HepG2 (cell line): Measurements from ENCODE around the gene UCKL1. TPM values are rescaled to one million over a fixed set of nuclear protein-coding genes. Genes with fewer than 3 reads are reported as not detected.

ENCODE experiments used
- ARNTL ChIP-seq: sonication (generic); formaldehyde crosslinking; IDR thresholded peaks from 2 replicates; pipeline ENCODE4 v1.4.0; 2020; ENCODE audit warnings: mild to moderate bottlenecking, missing genetic modification reagents
- GABPB1 ChIP-seq: IDR thresholded peaks from 2 replicates; pipeline ENCODE4 v1.6.1; 2016; ENCODE audit warnings: mild to moderate bottlenecking, missing genetic modification reagents, moderate library complexity, missing compliant biosample characterization
- KLF9 ChIP-seq: IDR thresholded peaks from 2 replicates; pipeline ENCODE4 v1.6.1; 2016; ENCODE audit warnings: low read depth
- SKIL ChIP-seq: sonication (generic); formaldehyde crosslinking; IDR thresholded peaks from 2 replicates; pipeline ENCODE4 v1.8.0; 2022; ENCODE audit warnings: missing genetic modification reagents, mild to moderate bottlenecking, moderate library complexity, borderline replicate concordance
- ZBTB1 ChIP-seq: sonication (generic); formaldehyde crosslinking; IDR thresholded peaks from 2 replicates; pipeline ENCODE4 v1.4.0; 2020; ENCODE audit warnings: missing genetic modification reagents, borderline replicate concordance
- ZC3H4 ChIP-seq: sonication (generic); formaldehyde crosslinking; IDR thresholded peaks from 2 replicates; pipeline ENCODE4 v1.4.0; 2020; ENCODE audit warnings: missing genetic modification reagents, borderline replicate concordance
- ZIK1 ChIP-seq: sonication (generic); formaldehyde crosslinking; IDR thresholded peaks from 2 replicates; pipeline ENCODE4 v1.5.0; 2020; ENCODE audit warnings: mild to moderate bottlenecking, low read depth, missing genetic modification reagents, borderline replicate concordance
- ZNF264 ChIP-seq: sonication (generic); formaldehyde crosslinking; IDR thresholded peaks from 2 replicates; pipeline ENCODE4 v1.4.0; 2020; ENCODE audit warnings: missing genetic modification reagents
- ZNF337 ChIP-seq: sonication (generic); formaldehyde crosslinking; IDR thresholded peaks from 2 replicates; pipeline ENCODE4 v1.5.1; 2020; ENCODE audit warnings: missing genetic modification reagents, low read depth, mild to moderate bottlenecking, borderline replicate concordance
- ZNF550 ChIP-seq: sonication (generic); formaldehyde crosslinking; IDR thresholded peaks from 2 replicates; pipeline ENCODE4 v1.4.0; 2020; ENCODE audit warnings: mild to moderate bottlenecking, missing genetic modification reagents, borderline replicate concordance
- ZNF556 ChIP-seq: sonication (generic); formaldehyde crosslinking; IDR thresholded peaks from 2 replicates; pipeline ENCODE4 v1.4.0; 2020; ENCODE audit warnings: mild to moderate bottlenecking, missing genetic modification reagents, borderline replicate concordance
- ZNF567 ChIP-seq: sonication (generic); formaldehyde crosslinking; IDR thresholded peaks from 2 replicates; pipeline ENCODE4 v1.8.1; 2023; ENCODE audit warnings: mild to moderate bottlenecking, missing genetic modification reagents, borderline replicate concordance
- ZNF710 ChIP-seq: sonication (generic); formaldehyde crosslinking; IDR thresholded peaks from 2 replicates; pipeline ENCODE4 v1.5.0; 2020; ENCODE audit warnings: mild to moderate bottlenecking, missing genetic modification reagents, borderline replicate concordance
- ZNF747 ChIP-seq: sonication (generic); formaldehyde crosslinking; IDR thresholded peaks from 2 replicates; pipeline ENCODE4 v1.8.1; 2023; ENCODE audit warnings: missing genetic modification reagents, mild to moderate bottlenecking, borderline replicate concordance
- ZNF784 ChIP-seq: sonication (generic); formaldehyde crosslinking; IDR thresholded peaks from 2 replicates; pipeline ENCODE4 v1.5.1; 2020; ENCODE audit warnings: missing genetic modification reagents, mild to moderate bottlenecking, borderline replicate concordance
- polyA plus RNA-seq, 8 experiments: library from polyadenylated mRNA; depleted of rRNA in 3 of 8; stranded (reverse) in 7 of 8; unstranded in 1 of 8; fragments of >200 nt; fragmentation: Illumina TruSeq in 4 of 8; extraction: Trizol in 4 of 8; gene quantifications; 2 replicates each; pipeline versions ENCODE4 v1.2.1 to v1.2.3, GENCODE V29; 2011 to 2016; ENCODE audit warnings: low read depth in 4 of 8, missing spikeins in 1 of 8, mixed read lengths in 1 of 8; ENCODE audit not compliant: insufficient read depth in 1 of 8
- total RNA-seq, 5 experiments: library from RNA; depleted of rRNA; stranded (reverse); fragments of >200 nt; fragmentation: Illumina TruSeq; extraction: Trizol; gene quantifications; 2 replicates each; pipeline ENCODE4 v1.2.3, GENCODE V29; 2016; ENCODE audit warnings: low read depth in 1 of 5
- TF ChIP-seq, protein P1 (sequence below): IDR thresholded peaks from 2 replicates; pipeline ENCODE4 v1.6.1; 2016; ENCODE audit warnings: missing compliant biosample characterization, missing genetic modification reagents, borderline replicate concordance
- TF ChIP-seq, protein P2 (sequence below): sonication (generic); formaldehyde crosslinking; IDR thresholded peaks from 2 replicates; pipeline ENCODE4 v1.4.0; 2020; ENCODE audit warnings: missing genetic modification reagents; ENCODE audit errors: not compliant biosample characterization
- TF ChIP-seq, protein P3 (sequence below): sonication (generic); formaldehyde crosslinking; IDR thresholded peaks from 2 replicates; pipeline ENCODE4 v1.4.0; 2020; ENCODE audit warnings: mild to moderate bottlenecking, missing genetic modification reagents

The UCKL1 gene
- total and polyA plus RNA-seq, 2 of the 13 experiments (the other 11 are each of a cell fraction or from before 2014, with no cell fraction given) = 50.2 to 126 TPM

DNA sequence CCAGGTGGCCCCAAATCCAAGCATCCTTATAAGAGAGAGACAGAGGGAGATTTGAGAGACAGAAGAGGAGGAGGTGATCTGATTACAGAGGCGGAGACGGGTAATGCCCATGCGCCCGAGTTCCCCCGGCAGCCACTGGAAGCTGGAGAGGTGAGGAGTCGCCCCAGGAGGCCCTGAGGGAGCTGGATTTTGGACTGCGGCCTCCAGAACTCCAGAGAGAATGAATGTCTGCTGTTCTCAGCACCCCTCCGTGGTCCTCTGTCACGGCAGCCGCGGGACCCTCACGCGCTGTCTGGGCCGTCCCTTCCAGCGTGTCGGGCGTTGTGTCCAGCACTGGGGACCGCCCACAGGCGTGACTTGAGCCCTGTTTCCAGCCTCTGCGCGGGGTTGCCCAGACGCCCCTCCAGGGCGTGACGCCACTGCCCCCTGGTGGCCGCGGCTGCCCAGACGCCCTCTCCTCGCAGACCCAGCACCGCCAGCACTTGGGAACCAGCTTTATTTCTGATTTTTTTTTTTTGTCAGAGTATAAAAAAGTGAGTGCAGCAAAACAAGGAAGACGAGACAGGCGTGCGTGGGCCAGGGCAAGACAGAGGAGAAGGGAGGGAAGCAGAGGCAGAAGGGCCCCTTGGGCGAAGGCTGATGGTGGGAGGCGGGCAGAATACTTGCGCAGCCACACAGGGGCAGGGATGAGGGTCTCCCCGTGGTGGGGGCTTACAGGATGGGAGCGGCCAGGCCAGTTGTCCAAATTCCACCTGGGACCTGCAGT is 17.6 kb upstream of the UCKL1 start (continued):
- TF ChIP-seq SKIL = 0 out of 2 replicates have a peak, but pooled peaks have one; percentile 28
- no peak for TF ChIP-seq ZNF337 (CRISPR knock-in tag)
- peak; percentile 86; the same call in 1 of the 2 replicates for TF ChIP-seq ZIK1
- TF ChIP-seq ZNF784 (CRISPR knock-in tag) = no peak; the same call in 1 of the 2 replicates
- no peak for TF ChIP-seq ZBTB1
- TF ChIP-seq, protein P1, sequence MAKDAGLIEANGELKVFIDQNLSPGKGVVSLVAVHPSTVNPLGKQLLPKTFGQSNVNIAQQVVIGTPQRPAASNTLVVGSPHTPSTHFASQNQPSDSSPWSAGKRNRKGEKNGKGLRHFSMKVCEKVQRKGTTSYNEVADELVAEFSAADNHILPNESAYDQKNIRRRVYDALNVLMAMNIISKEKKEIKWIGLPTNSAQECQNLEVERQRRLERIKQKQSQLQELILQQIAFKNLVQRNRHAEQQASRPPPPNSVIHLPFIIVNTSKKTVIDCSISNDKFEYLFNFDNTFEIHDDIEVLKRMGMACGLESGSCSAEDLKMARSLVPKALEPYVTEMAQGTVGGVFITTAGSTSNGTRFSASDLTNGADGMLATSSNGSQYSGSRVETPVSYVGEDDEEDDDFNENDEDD = peak; percentile 60; the same call in 1 of the 2 replicates
- no peak for TF ChIP-seq ZNF710 (CRISPR knock-in tag)
- TF ChIP-seq ARNTL (CRISPR knock-in tag) = peak; percentile 86
- TF ChIP-seq, protein P2, sequence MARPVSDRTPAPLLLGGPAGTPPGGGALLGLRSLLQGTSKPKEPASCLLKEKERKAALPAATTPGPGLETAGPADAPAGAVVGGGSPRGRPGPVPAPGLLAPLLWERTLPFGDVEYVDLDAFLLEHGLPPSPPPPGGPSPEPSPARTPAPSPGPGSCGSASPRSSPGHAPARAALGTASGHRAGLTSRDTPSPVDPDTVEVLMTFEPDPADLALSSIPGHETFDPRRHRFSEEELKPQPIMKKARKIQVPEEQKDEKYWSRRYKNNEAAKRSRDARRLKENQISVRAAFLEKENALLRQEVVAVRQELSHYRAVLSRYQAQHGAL (CRISPR knock-in tag) = peak; percentile 60
- TF ChIP-seq ZNF556 (CRISPR knock-in tag) = peak; percentile 92
- peak; percentile 98 for TF ChIP-seq ZNF567
- peak; percentile 90; the same call in 1 of the 2 replicates for TF ChIP-seq KLF9
- TF ChIP-seq ZNF550 (CRISPR knock-in tag) = peak; percentile 95; the same call in 1 of the 2 replicates
- TF ChIP-seq GABPB1 (CRISPR knock-in tag) = peak; percentile 83
- no peak for TF ChIP-seq ZC3H4
- TF ChIP-seq, protein P3, sequence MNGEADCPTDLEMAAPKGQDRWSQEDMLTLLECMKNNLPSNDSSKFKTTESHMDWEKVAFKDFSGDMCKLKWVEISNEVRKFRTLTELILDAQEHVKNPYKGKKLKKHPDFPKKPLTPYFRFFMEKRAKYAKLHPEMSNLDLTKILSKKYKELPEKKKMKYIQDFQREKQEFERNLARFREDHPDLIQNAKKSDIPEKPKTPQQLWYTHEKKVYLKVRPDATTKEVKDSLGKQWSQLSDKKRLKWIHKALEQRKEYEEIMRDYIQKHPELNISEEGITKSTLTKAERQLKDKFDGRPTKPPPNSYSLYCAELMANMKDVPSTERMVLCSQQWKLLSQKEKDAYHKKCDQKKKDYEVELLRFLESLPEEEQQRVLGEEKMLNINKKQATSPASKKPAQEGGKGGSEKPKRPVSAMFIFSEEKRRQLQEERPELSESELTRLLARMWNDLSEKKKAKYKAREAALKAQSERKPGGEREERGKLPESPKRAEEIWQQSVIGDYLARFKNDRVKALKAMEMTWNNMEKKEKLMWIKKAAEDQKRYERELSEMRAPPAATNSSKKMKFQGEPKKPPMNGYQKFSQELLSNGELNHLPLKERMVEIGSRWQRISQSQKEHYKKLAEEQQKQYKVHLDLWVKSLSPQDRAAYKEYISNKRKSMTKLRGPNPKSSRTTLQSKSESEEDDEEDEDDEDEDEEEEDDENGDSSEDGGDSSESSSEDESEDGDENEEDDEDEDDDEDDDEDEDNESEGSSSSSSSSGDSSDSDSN (CRISPR knock-in tag) = peak; percentile 73
- TF ChIP-seq ZNF264 (CRISPR knock-in tag) = peak; percentile 78; the same call in 1 of the 2 replicates
- peak; percentile 66; the same call in 1 of the 2 replicates for TF ChIP-seq ZNF747 (CRISPR knock-in tag)
